OCI-LY1 (cell line): ENCODE measurements around the gene PCDHGA10.

Experiments
- H2AFZ ChIP-seq: fragments of 200-600 bp; sonication (generic), shearing (Covaris generic); 2 replicates; pipeline ENCODE4 v1.6.0; 2014; ENCODE audit warnings: antibody characterized with exemption, mild to moderate bottlenecking, low read length
- H3F3A ChIP-seq: fragments of 200-600 bp; sonication (generic), shearing (Covaris generic); 2 replicates; pipeline ENCODE4 v1.6.0; 2014; ENCODE audit warnings: mild to moderate bottlenecking, antibody characterized with exemption, low read length, moderate library complexity; ENCODE audit not compliant: insufficient read depth
- H3K27ac ChIP-seq: fragments of 200-600 bp; sonication (generic); 2 replicates; pipeline ENCODE4 v1.5.1; 2014; ENCODE audit warnings: low read length, mixed run types, mild to moderate bottlenecking, low read depth; ENCODE audit not compliant: poor library complexity, severe bottlenecking
- H3K27me3 ChIP-seq: fragments of 200-600 bp; sonication (generic); 2 replicates; pipeline ENCODE4 v1.6.0; 2014; ENCODE audit warnings: antibody characterized with exemption, mild to moderate bottlenecking, low read length, moderate library complexity; ENCODE audit not compliant: insufficient read depth
- H3K36me3 ChIP-seq: fragments of 200-600 bp; sonication (generic); 2 replicates; pipeline ENCODE4 v1.6.1; 2014; ENCODE audit warnings: mild to moderate bottlenecking, antibody characterized with exemption, low read length, moderate library complexity, mixed read lengths; ENCODE audit not compliant: insufficient read depth
- H3K4me1 ChIP-seq: fragments of 200-600 bp; sonication (generic); 2 replicates; pipeline ENCODE4 v1.5.1; 2014; ENCODE audit warnings: mild to moderate bottlenecking, low read length, moderate library complexity; ENCODE audit not compliant: insufficient read depth, severe bottlenecking
- H3K4me2 ChIP-seq: fragments of 200-600 bp; sonication (generic), shearing (Covaris generic); 2 replicates; pipeline ENCODE4 v1.6.1; 2014; ENCODE audit warnings: low read length
- H3K4me3 ChIP-seq: fragments of 200-600 bp; sonication (generic); 2 replicates; pipeline ENCODE4 v1.5.1; 2014; ENCODE audit warnings: low read length, low read depth, mild to moderate bottlenecking, mixed read lengths; ENCODE audit not compliant: poor library complexity, severe bottlenecking
- H3K79me2 ChIP-seq: fragments of 200-600 bp; shearing (Covaris generic); 2 replicates; pipeline ENCODE4 v1.6.1; 2016; ENCODE audit warnings: mixed run types, low read length, mixed read lengths; ENCODE audit not compliant: insufficient read depth
- H3K9ac ChIP-seq: fragments of 200-600 bp; sonication (generic), shearing (Covaris generic); 2 replicates; pipeline ENCODE4 v1.6.1; 2014; ENCODE audit warnings: mild to moderate bottlenecking, low read length, mixed read lengths
- H3K9me2 ChIP-seq: fragments of 200-600 bp; sonication (generic), shearing (Covaris generic); 2 replicates; pipeline ENCODE4 v1.6.1; 2014; ENCODE audit warnings: low read depth, mild to moderate bottlenecking, low read length, mixed read lengths
- H3K9me3 ChIP-seq: fragments of 200-600 bp; shearing (Covaris generic); 2 replicates; pipeline ENCODE4 v1.6.1; 2014; ENCODE audit warnings: low read length, mixed read lengths
- H4K20me1 ChIP-seq: fragments of 200-600 bp; sonication (generic), shearing (Covaris generic); 2 replicates; pipeline ENCODE4 v1.6.0; 2016; ENCODE audit warnings: mild to moderate bottlenecking, low read length; ENCODE audit not compliant: insufficient read depth
- CTCF ChIP-seq: fragments of 200-600 bp; sonication (generic), shearing (Covaris generic); IDR thresholded peaks from 2 replicates; pipeline ENCODE4 v1.5.1; 2017; ENCODE audit warnings: mild to moderate bottlenecking, antibody characterized with exemption, low read length, moderate library complexity, mixed read lengths
- EZH2 ChIP-seq: fragments of 200-600 bp; sonication (generic), shearing (Covaris generic); IDR thresholded peaks from 2 replicates; pipeline ENCODE4 v1.8.0; 2017; ENCODE audit warnings: borderline replicate concordance, mixed run types, mild to moderate bottlenecking, antibody characterized with exemption, low read length, moderate library complexity, mixed read lengths

Gene PCDHGA10

GRCh38 chr5:141388661-141389060 lies 24.1 kb upstream of the PCDHGA10 start:
- H3K4me2 ChIP-seq = no peak overlapping the region
- no peak overlapping the region for H3K27ac ChIP-seq
- H3K27me3 ChIP-seq = no peaks in the 10 kb centered on the region
- no peaks in the 10 kb centered on the region for H3K36me3 ChIP-seq
- no peak for TF ChIP-seq EZH2
- TF ChIP-seq CTCF = no peak
- H3K9me3 ChIP-seq = peaks cover 8% of the 10 kb centered on the region
- no peaks in the 10 kb centered on the region for H3K79me2 ChIP-seq
- no peaks in the 10 kb centered on the region for H3K4me1 ChIP-seq
- no peak overlapping the region for H3K4me3 ChIP-seq
- no peaks in the 10 kb centered on the region for H4K20me1 ChIP-seq
- no peak overlapping the region for H3K9ac ChIP-seq
- no peak overlapping the region for H2AFZ ChIP-seq
- no peaks in the 10 kb centered on the region for H3K9me2 ChIP-seq
- no peaks in the 10 kb centered on the region for H3F3A ChIP-seq

- Histone ChIP-seq H2AFZ (no peak overlapping the region), H4K20me1 (no peaks in the 10 kb centered on the region), H3K4me1 (no peaks in the 10 kb centered on the region), H3F3A (no peaks in the 10 kb centered on the region), H3K79me2 (no peaks in the 10 kb centered on the region), H3K9me3 (peaks cover 8% of the 10 kb centered on the region), H3K36me3 (no peaks in the 10 kb centered on the region), H3K27ac (no peak overlapping the region), H3K27me3 (no peaks in the 10 kb centered on the region), H3K4me3 (no peak overlapping the region), H3K9ac (no peak overlapping the region), H3K9me2 (no peaks in the 10 kb centered on the region), H3K4me2 (no peak overlapping the region)
- TF ChIP-seq CTCF = no peak
- no peak for TF ChIP-seq EZH2
Measured at GRCh38 chr5:141389153-141390042, 23.4 kb upstream of the PCDHGA10 start.

- Histone ChIP-seq H3K9me3 (peaks cover 6% of the 10 kb centered on the region; the same call in 1 of the 2 replicates), H3K79me2 (no peaks in the 10 kb centered on the region), H3K27me3 (no peaks in the 10 kb centered on the region), H3K9ac (no peak within 1 kb of the TSS), H3K9me2 (no peaks in the 10 kb centered on the region), H3F3A (no peaks in the 10 kb centered on the region), H3K4me1 (no peaks in the 10 kb centered on the region), H4K20me1 (no peaks in the 10 kb centered on the region), H3K36me3 (no peaks in the 10 kb centered on the region), H3K4me3 (no peak within 1 kb of the TSS), H3K27ac (no peak within 1 kb of the TSS), H2AFZ (no peak within 1 kb of the TSS), H3K4me2 (no peak within 1 kb of the TSS)
- no peak for TF ChIP-seq CTCF
- no peak for TF ChIP-seq EZH2
Measured at GRCh38 chr5:141392429-141393198, 20.2 kb upstream of the PCDHGA10 start, which contains the start of gene PCDHGA8. TSS of gene PCDHGA8 (plus strand) at chr5:141392633. CDS start at chr5:141392814, 181 bp downstream.
